Left ventricle myocardium inferior (tissue), 1 donor: Measurements from ENCODE around the gene SCAMP3. TPM values are rescaled to one million over a fixed set of nuclear protein-coding genes. Genes with fewer than 3 reads are reported as not detected.
A peak's percentile ranks its signal among the peaks of the same experiment; 100 is the strongest.
"Not testable (repeated sequence)": the region's sequence is repeated elsewhere in the genome, so short reads cannot be mapped to it uniquely, and the experiment has no call there.

Experiments used
- DNase-seq: peaks from one replicate; pipeline ENCODE4 v3.0.0-alpha.2; 2020
- H3K27ac ChIP-seq: fragments of 200-600 bp; replicated peaks from 2 replicates; pipeline ENCODE4 v1.8.0; 2021
- H3K27me3 ChIP-seq: fragments of 200-600 bp; 2 replicates; pipeline ENCODE4 v1.8.0; 2021; ENCODE audit warnings: low read depth
- H3K36me3 ChIP-seq: fragments of 200-600 bp; 2 replicates; pipeline ENCODE4 v1.8.0; 2021
- H3K4me1 ChIP-seq: fragments of 200-600 bp; 2 replicates; pipeline ENCODE4 v1.8.0; 2021
- H3K4me3 ChIP-seq: fragments of 200-600 bp; 2 replicates; pipeline ENCODE4 v1.8.0; 2021; ENCODE audit warnings: mild to moderate bottlenecking, moderate library complexity
- H3K9me3 ChIP-seq: fragments of 200-600 bp; replicated peaks from 2 replicates; pipeline ENCODE4 v1.8.0; 2021
- intact Hi-C: fragments of 100-400 bp; cut with micrococcal nuclease; formaldehyde crosslinking; loops from one replicate; pipeline ENCODE4 v1.11.0; 2022
- total RNA-seq: library from RNA; stranded (reverse); fragmentation: NEBNext Ultra II Directional; extraction: Animal tissue kit (Norgen Biotek cat#: 25700); gene quantifications from one replicate; pipeline ENCODE4 v1.2.1, GENCODE V29; 2021
- TF ChIP-seq, protein P1 (sequence below): fragments of 200-600 bp; IDR thresholded peaks from 2 replicates; pipeline ENCODE4 v1.8.0; 2021; ENCODE audit warnings: antibody characterized with exemption, mild to moderate bottlenecking, borderline replicate concordance
- donor health status: DM: no; HTN: yes; CAD: no; lungs with severe emphysema.

The SCAMP3 gene
- total RNA-seq, 1 donor from 2014 or later = 57.1 TPM

DNA sequence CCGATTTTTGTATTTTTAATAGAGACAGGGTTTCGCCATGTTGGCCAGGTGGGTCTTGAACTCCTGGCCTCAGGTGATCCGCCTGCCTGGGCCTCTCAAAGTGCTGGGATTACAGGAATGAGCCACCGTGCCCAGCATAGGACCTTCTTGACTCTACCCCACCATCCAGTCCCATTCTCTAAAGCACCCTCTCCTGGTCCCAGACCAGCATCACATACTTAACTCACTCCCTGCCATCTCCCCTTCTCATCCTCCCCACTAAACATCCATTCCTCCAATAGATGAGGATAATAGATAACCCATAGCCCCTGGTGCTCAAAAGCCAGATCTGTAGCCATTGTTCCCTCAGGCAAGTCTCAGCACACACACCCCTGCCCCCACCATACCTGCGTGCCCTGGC is 9.0 kb downstream of the SCAMP3 start:
- Histone ChIP-seq H3K27me3 (no peaks in the 10 kb centered on the region), H3K27ac (no peak overlapping the region), H3K36me3 (peaks cover 15% of the 10 kb centered on the region), H3K9me3 (no peaks in the 10 kb centered on the region), H3K4me3 (no peak overlapping the region), H3K4me1 (peaks cover 50% of the 10 kb centered on the region)
- TF ChIP-seq, protein P1, sequence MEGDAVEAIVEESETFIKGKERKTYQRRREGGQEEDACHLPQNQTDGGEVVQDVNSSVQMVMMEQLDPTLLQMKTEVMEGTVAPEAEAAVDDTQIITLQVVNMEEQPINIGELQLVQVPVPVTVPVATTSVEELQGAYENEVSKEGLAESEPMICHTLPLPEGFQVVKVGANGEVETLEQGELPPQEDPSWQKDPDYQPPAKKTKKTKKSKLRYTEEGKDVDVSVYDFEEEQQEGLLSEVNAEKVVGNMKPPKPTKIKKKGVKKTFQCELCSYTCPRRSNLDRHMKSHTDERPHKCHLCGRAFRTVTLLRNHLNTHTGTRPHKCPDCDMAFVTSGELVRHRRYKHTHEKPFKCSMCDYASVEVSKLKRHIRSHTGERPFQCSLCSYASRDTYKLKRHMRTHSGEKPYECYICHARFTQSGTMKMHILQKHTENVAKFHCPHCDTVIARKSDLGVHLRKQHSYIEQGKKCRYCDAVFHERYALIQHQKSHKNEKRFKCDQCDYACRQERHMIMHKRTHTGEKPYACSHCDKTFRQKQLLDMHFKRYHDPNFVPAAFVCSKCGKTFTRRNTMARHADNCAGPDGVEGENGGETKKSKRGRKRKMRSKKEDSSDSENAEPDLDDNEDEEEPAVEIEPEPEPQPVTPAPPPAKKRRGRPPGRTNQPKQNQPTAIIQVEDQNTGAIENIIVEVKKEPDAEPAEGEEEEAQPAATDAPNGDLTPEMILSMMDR = no peak
- DNase-seq = no peak
- intact Hi-C loops = no loop called here

DNA sequence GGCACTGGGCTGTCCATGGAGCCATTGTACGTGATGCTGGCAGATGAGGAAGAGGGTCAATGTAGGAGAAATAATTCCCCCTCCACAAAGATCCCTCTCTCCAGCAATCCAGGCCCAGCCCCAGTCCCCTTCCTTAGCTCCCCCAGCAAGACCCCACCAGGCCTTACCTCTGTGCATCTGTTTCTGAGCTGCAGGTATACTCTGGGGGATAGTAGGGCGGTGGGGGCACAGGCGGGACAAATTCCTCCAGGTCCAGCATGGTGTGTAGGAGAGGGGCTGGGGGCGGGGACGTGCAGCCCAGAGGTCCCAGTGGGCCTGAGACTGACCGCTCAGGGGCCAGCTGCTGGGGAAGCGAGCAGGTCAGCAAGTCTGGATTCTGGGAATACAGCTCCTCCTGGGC is 10.6 kb downstream of the SCAMP3 start:
- H3K9me3 ChIP-seq = no peaks in the 10 kb centered on the region
- H3K27me3 ChIP-seq = no peaks in the 10 kb centered on the region
- intact Hi-C loops = no loop called here
- H3K27ac ChIP-seq = peak overlapping the region; percentile 70
- H3K36me3 ChIP-seq = peaks cover 16% of the 10 kb centered on the region
- no peak for DNase-seq
- H3K4me3 ChIP-seq = no peak overlapping the region
- TF ChIP-seq, protein P1 = no peak
- peaks cover 49% of the 10 kb centered on the region for H3K4me1 ChIP-seq

DNA sequence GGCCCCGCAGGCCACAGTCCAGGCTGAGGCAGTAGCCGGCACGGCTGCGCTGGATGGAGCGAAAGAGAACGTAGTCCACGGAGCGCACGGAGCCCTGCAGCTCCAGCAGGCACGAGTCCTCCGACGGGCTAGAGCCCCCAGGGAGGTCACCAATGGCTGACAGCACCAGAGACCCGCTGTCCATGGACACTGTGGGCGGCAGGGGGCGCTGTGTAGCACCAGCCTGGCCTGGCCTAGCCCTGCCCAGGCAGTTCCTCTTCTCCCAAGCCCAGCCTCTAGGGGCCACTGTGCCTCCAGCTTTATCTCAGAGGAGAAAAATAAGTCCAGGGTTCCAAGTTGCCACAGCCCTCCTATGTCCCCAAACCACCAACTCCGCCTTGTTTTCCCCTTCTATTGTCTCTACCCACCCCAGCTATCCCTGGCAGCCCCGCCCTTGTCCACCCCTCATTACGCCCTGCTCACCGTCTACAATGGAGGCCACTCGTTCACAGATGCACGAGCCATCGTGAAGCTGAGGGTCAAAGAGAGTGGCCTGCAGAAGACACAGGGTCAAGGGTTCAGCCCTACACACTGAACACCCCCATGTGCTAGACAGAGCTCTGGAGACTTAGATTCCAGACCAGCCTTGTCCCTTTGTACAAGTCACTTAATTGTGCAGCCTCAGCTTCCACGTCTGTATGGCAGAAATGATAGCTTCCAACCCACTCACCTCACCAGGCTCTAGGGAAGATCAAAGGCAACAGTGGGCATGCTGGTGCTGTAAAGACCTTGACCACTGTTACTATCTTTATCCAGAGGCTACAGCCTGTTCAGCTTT is 11.3 kb downstream of the SCAMP3 start:
- Histone ChIP-seq H3K4me1 (peaks cover 41% of the 10 kb centered on the region), H3K27ac (peak overlapping the region; percentile 70), H3K9me3 (no peaks in the 10 kb centered on the region), H3K27me3 (no peaks in the 10 kb centered on the region), H3K36me3 (peaks cover 16% of the 10 kb centered on the region), H3K4me3 (peak overlapping the region; percentile 55)
- intact Hi-C loops = no loop called here
- TF ChIP-seq, protein P1 = peak; percentile 100
- peak; percentile 92 for DNase-seq

DNA sequence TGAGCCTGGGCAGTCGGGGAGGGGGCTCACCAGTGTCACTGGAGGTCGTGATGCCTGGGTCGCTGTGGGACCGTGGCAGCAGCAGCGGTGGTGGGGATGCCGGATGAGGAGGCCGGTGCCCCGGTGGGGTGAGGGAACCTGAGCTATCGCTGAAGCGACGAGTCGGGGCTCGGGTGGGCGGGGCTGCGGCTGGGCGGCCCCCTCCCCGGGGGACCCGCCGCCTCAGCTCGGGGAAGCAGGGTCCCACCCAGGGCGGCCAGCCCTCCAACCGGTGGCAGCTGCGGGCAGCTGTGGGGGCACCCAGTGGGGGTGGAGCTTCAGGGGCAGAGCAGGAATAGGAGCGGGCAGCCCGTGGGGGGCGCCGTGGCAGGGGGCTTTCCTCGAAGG is 11.9 kb downstream of the SCAMP3 start:
- DNase-seq = no peak
- Histone ChIP-seq H3K27ac (peak overlapping the region; percentile 70), H3K27me3 (no peaks in the 10 kb centered on the region), H3K4me1 (peaks cover 39% of the 10 kb centered on the region), H3K9me3 (no peaks in the 10 kb centered on the region), H3K36me3 (peaks cover 16% of the 10 kb centered on the region), H3K4me3 (peak overlapping the region; percentile 55)
- TF ChIP-seq, protein P1 = no peak
- intact Hi-C loops = no loop called here

DNA sequence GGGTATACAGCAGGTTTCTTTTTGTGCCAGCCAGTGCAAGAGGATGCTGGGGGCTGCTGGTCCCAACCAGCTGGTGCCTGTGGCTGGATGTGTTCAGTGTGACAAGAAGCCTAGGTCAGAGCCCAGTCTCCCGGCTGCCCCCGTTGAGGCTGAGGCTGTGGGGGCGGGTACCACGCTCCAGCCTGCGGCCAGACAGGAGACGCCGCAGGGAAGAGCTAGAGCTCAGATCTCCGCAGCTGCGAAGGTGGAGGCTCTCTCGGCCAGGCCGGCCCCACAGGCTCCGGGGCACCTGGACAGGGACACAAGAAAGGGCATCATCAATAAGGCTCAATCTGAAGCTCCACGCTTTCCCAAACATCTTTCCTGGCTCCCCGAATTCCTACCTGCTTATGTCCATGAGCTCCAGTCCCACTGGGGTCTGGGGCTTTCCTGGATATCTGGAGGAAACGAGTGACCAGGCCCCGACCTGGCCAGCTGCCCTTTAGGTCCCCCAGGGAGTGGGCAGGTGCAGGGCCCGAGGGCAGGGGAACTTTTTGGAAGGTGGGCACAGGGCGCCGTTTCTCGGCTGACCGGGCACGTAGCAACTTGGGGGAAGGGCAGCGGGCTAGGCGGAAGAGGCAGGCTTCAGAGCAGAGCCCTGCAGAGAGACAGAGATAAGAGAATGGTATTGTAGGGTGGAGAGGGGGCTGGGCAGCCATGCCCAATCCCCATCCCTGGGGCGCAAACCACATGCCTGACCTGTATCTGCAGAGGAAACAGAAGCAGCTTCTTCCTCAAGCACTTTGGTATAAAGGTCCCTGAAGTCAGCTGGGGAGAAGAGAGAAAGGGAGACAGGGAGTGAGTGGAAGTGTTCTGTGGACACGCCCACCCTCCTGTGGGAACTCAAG is 14.2 kb downstream of the SCAMP3 start:
- H3K27ac ChIP-seq = no peak overlapping the region
- TF ChIP-seq, protein P1 = no peak
- peaks cover 16% of the 10 kb centered on the region for H3K36me3 ChIP-seq
- no peaks in the 10 kb centered on the region for H3K27me3 ChIP-seq
- intact Hi-C loops = no loop called here
- H3K4me3 ChIP-seq = no peak overlapping the region
- peaks cover 33% of the 10 kb centered on the region for H3K4me1 ChIP-seq
- H3K9me3 ChIP-seq = no peaks in the 10 kb centered on the region
- DNase-seq = no peak

DNA sequence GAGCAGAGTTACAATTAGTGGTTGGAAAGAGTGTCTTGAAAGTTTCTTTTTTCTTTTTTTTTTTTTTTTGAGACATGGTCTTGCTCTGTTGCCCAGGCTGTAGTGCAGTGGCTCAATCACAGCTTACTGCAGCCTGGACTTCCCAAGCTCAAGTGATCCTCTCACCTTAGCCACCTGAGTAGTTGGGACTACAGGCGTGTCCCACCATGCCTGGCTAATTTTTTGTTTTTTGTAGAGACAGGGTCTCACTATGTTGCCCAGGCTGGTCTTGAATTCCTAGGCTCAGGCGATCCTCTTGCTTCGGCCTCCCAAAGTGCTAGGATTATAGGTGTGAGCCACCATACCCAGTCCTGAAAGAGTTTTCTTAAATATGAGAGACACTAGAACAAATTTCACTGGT is 15.4 kb downstream of the SCAMP3 start:
- intact Hi-C loops, H3K4me3 ChIP-seq, H3K27ac ChIP-seq, H3K9me3 ChIP-seq, DNase-seq, H3K27me3 ChIP-seq: not testable (repeated sequence)
- H3K4me1 ChIP-seq = peaks cover 39% of the 10 kb centered on the region
- H3K36me3 ChIP-seq = peaks cover 16% of the 10 kb centered on the region
